NCI-H1436 (cell line): ENCODE measurements around the gene ADD1.
"Not testable (repeated sequence)": the region's sequence is repeated elsewhere in the genome, so short reads cannot be mapped to it uniquely, and the experiment has no call there.

Source experiments
- DNase-seq: peaks from one replicate; lab custom pipeline; 2025; lab: John Stamatoyannopoulos, UW

ADD1 gene

DNA sequence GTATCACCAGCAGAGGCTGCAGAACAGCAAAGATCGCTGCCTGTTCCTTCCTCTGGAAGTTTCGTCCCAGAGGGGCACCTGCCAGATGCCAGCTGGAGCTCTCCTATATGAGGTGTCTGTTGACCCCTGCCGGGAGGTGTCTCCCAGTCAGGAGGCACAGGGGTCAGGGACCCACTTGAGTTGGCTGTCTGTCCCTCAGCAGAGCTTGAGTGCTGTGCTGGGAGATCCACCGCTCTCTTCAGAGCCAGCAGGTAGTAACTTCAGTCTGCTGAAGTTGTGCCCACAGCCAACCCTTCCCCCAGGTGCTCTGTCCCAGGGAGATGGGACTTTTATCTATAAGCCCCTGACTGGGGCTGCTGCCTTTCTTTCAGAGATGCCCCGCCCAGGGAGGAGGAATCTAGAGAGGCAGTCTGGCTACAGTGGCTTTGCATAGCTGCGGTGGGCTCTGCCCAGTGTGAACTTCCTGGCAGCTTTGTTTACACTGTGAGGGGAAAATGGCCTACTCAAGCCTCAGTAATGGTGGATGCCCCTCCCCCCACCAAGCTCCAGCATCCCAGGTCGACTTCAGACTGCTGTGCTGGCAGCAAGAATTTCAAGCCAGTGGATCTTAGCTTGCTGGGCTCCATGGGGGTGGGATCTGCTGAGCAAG, 78.9 kb downstream of the ADD1 start:
- DNase-seq = not testable (repeated sequence)

DNA sequence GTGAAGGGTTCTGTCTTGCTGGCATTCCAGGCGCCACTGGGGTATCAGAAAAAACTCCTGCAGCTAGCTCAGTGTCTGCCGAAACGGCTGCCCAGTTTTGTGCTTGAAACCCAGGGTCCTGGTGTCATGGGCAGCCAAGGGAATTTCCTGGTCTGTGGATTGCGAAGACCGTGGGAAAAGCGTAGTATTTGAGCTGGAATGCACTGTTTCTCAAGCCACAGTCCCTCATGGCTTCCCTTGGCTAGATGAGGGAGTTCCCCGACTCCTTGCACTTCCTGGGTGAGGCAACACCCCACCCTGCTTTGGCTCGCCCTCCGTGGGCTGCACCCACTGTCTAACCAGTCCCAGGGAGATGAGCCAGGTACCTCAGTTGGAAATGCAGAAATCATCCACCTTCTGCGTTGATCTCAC, 79.5 kb downstream of the ADD1 start:
- no peak for DNase-seq

DNA sequence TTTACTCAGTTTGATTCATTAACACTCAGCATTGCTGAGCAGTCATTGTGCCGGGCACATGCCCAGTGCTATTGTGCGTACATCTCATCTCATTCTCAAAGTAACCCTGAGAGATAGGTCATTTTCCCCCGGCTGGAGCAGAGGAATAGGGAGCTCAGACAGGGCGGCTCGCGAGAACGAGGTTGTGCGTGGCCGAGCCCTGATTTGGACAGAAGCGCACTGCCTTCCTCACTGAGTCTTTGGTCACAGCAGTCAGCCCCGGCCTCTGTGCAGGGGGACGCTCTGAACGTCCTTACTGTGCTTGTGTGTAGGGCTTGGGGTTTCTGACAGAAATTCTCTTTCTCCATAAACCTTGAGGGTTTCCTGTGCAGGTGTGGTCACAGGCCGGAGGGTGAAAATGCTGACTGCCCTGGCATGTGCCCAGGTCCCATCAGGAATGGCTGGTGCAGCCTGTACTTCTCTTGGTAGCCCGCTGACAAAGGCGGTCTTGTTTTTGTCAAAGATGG, 80.1 kb downstream of the ADD1 start:
- no peak for DNase-seq

DNA sequence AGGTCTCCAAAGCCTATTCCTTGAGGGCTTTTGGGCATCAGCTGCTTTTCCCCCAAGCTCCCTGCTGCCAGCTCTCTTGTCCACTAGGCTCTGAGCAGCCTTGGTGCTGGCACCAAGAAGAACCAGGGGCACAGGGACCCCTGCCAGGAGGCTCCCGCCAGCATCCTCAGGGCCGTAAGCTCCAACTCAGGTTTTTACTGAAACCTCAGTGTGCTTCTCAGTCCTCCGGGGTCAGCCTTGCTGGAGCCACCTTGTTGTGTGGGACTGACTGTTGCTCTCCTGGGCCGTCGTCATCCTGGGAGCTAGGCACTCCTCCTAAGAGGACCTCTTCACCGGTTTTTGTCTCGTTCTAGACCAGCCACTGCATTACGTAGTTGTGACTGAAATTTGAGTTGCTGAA, 80.6 kb downstream of the ADD1 start:
- no peak for DNase-seq

DNA sequence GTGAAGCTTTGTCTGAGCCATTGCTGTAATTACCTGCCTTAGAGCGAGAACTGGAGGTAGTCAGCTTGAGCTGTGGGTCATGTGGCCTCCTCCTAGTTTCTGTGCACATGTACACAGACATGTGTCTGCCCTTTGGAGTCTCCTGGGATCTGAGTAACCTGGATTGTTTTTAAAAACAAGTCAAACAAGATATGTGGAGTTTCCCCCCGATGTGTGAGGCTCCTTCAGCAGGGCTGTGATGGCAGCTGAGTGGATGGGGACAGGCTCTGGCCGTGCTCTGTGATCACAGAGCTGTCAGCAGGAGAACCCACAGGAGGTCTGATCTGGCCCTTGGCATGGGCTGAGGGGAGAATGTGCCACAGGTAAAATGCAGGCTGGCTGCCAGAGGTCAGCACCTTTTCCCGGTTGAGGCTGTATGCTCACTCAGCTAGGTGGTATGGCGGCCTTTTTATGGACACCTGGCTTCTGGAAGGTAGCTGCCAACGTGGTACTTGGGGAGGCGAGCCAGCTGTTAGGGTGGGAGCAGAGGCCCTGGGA, 81.2 kb downstream of the ADD1 start:
- no peak for DNase-seq

DNA sequence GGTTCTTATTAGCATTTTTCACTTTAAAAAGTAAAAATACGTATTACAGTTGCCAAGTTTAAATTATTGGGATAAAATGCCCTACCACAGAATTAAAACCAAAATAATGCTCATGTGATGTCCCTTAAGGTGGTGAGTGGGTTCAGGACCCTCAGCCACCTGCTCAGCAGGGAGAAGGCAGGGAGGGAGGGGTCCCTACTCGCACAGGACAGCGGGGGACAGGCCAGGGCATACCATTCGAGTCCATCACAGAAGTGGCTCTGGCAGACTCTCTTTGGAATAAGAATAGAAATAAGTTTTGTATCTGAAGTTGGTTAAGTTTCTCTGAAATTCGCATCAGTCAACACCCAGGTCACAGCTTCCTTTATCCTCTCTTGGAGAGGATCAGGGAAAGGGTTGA, 81.9 kb downstream of the ADD1 start:
- no peak for DNase-seq

DNA sequence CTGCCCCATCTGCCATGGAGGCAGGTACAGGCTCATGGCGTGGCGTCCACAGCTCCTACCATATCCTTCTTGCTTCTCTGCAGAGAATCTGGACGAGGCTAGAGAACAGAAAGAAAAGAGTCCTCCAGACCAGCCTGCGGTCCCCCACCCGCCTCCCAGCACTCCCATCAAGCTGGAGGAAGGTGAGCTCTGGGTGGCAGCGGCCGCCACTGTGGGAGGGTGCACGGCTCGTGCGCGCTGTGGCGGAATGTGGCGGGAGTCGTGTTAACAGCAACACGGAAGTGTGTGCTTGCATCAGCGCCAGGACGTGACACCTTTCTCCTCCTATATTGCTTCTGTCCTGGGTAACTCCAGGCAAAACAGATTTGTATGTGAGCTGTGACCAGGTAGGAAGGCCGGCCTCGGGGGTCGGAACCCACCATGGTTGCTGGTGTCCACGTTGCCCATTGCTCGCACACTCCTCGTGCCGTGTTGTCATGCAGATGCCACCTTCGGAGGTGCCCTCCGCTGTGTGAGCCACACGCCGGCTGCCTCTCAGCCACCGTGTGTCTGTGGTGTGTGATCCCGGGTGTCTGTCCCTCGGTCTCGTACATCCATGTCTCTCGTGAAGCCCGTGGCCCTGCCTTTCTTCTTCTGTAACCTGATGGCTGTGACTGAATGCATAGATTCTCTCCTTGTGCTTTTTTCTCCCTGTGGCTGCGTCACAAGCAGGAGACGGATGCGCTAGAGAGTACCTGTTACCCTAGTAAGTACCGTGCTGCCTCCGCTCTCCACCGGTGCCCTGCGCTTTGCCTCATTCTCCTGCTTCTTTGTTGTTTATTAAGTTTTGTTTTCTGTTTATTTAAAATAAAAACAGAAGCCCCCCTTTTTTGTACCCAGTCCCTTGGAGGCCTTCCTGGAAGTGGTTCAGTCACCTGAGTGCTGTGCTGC, 82.6 kb downstream of the ADD1 start:
- no peak for DNase-seq

DNA sequence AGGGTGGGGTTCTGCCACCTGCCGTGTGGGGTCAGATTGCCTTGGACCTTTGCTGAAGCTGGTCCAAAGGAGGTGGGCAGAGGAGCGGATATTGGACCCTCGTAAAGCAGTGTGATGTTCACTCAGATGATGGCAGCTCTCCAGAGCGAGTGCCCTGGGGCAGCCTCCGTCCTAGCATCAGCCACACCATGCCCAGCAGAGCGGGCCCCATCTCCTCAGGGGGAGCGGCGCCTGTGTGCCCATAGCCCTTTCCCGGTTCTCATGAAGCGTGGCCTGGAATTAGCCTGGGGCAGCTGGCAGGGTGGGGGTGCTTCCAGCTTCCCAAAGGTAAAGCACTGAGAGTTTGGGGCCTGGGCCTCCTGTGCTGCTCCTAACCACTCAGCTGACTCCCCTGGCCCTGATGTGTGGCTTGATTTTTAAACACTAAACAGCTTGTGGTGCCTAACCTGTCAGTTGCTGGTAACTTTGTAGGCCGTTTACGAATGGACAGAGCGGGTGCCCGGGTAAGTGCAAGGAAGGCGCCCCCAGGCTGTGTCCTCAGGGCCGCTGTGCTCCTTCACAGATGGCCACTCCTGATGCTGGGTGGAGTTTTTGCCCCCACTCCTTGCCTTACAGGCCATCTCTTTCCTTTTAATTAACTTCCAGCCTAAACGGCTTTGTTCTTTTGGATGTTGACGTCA, 83.5 kb downstream of the ADD1 start:
- DNase-seq = no peak

DNA sequence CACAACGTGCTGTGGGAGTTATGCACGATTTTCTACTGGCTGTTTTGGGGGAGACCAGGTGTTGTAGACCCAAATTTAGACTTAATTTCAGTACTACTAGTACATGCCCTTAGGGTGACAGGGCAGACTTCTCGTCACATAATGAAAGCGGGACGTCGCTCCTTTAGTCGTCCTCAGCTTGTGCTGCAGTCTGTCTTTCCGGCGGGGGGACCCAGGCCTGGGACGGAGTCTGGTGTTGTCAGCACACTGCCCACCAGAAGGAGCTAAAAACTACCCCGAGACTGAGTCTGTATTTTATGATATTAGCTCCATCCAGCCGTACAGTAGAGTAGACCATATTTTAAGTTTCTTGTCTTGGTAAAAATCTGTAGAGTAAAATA, 84.0 kb downstream of the ADD1 start:
- no peak for DNase-seq

DNA sequence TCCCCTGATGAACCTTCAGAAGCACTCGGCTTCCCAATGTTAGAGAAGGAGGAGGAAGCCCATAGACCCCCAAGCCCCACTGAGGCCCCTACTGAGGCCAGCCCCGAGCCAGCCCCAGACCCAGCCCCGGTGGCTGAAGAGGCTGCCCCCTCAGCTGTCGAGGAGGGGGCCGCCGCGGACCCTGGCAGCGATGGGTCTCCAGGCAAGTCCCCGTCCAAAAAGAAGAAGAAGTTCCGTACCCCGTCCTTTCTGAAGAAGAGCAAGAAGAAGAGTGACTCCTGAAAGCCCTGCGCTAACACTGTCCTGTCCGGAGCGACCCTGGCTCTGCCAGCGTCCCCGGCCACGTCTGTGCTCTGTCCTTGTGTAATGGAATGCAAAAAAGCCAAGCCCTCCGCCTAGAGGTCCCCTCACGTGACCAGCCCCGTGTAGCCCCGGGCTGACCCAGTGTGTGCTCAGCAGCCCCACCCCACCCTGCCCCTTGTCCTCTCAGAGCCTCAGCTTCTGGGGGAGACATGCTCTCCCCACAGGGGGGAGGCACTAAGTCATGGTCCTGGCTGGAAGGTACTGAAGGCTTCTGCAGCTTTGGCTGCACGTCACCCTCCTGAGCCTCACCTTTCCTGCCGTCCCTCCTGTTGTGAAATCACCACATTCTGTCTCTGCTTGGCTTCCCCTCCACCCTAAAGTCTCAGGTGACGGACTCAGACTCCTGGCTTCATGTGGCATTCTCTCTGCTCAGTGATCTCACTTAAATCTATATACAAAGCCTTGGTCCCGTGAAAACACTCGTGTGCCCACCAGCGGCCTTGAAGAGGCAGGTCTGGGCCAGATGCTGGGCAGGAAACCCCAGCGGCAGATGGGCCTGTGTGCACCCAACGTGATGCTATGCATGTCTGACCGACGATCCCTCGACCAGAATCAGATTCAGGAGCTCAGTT, 84.9 kb downstream of the ADD1 start:
- no peak for DNase-seq

DNA sequence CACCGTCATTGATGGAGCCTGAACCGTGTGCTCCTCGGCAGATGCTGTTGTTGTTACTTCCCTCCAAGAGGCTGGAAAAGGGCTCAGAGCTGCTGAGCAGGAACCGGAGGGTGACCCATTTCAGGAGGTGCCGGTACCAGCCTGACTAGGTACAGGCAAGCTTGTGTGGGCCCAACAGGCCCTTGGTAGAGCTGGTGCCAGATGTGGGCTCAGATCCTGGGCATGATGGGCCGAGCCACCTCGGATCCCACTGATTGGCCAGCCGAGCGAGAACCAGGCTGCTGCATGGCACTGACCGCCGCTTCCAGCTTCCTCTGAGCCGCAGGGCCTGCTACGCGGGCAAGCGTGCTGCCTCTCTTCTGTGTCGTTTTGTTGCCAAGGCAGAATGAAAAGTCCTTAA, 85.8 kb downstream of the ADD1 start:
- DNase-seq = no peak

DNA sequence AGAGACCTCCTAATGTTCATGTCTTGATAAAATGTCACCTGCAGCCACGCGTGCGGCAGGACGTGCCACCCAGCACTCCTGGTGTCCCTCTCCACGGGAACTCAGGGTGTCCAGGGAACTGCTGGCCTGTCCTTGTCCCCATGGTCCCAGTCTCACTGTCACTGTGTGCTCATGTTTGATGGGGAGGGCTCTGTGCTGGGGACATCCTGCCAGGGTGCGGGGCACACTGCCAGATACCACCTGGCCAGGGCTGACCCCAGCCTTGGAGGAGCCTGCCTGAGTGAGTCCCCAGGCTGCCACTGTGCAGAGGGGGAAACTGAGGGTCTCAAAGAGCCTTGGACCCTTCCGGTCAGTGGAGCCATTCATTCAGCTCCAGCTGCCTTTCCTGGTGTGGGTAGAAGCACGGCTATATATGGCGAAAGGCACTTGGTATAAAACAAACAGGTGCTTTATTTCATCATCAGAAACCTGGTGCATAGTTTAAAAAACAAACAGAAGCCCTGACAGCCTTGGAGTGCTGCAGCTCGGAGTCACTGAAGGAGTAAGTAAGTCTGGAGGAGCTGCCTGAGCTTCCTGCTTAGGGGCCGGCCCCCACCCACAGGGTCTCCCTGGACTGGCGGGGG, 86.6 kb downstream of the ADD1 start:
- DNase-seq = no peak

DNA sequence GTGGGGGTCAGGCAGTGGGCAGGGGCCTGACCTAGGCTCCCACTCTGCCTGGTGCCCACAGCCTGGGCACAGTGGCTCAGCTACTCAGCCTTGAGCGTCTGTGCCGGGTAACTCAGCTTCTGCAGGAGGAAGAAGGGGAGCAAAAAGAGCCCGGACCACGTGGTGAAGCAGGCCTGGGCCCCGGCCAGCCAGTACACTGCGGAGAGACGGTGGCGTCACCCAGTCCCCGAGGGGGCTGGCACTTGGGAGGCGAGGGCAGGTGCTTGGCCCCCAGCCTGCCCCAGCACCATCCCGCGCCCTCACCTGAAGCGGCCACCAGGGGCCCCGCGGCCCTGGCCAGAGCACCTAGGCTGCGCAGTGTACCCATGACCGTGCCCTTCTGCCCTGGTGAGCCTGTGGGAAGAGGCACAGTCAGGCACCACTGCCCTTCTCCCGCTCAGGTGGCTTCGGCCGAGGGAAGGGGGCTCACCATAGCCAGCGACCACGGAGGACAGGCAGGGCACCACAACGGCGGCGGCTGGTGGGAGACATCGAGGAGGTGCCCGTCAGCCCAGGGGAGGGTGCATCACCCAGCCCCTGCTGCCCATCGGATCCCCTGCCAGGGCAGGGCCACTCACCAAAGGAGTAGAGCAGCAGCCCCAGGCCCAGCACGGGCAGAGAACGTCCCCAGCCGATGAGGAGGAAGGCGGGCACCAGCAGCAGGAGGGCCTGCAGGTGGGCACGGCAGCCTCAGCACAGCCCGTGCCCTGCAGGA, 87.3 kb downstream of the ADD1 start:
- no peak for DNase-seq

DNA sequence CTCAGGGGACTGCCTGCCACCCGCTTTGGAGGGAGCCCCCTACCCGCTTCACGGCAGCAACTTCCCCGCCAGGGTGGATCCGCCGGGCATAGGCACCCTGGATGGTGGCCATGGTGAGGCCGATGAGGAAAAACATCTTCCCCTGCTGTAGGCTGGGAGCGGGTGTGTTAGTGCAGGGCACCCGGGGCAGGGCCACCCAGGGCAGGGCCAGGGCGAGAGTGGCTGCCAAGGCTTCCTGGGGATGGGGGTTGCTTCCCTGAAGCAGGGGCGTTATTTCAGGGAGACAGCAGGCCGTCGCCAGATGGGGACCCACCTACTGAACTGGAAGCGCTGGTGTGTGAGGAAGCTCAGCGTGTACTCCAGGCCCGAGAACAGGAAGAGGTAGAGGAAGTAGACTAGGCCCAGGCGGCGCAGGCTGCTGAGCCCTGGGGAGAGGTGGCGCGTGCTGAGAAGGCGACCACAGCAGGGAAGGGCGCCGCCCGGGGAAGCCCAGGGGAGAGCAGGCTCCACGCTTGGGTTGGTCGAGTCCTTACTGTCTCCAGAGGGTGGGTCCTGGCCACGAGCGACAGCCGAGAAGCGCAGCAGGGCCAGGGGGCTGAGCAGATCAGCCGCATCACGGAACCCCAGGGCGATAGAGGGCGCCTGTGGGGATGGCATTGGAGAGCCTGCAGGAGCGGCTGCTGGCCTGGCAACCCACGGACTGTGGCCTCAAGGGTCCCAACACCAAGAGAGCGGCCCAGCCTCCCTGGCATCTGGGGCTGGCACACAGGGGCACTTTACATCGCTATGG, 88.1 kb downstream of the ADD1 start:
- DNase-seq = no peak

DNA sequence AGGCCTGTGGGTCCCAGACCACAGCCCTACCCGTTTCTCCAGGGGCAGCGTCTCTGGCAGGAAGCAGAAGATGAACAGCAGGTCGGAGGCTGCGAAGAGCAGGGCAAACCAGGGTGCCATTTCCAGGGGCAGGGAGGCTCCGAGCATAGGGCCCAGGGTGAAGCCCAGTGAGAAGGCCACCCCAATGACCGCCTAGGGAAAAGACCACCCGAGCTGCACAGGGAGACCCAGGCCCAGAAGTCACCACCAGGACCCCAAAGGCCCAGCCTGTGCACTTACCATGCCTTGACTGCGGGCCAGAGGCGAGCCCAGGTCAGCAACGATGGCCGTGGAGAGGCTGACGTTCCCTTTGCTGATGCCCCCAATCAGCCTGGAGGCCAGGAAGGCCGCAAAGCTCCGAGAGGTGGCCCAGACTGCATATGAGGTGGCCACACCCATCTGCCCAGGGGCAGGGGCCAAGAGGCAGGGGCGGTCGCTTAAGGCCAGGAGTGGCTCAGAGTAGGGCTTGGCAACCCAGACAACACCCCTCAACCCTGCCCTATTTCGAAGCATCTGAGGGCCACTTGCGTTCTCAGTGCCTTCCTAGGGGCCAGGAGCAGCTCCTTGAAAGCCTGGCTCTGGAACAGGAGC, 88.8 kb downstream of the ADD1 start:
- DNase-seq = no peak

DNA sequence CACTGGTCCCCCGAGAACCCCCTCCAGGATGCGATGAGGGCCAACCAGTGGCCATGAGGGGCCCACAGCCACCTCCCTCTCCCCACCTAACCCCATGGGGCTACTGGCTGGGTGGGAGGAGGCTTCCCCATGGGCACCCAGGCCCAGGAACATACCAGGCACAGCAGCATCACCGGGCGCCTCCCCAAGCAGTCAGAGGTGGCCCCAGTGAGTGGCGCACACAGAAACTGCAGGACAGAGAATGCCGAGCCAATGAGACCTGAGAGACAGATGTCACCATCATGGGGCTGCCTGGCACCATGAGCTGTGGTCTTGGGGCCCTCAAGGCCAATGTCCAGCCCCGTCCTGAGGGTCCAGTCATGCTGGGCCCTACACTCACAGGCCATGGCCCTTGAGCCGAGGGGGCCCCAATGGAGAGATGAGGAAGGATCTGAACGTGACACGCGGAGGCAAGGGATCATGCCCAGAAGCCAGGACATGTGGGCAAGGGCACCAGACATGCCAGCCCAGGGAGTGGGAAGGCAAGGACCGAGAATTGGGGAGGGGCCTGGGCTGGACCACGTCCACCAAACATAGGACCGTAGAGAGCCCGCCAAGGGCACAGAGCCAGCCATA, 89.4 kb downstream of the ADD1 start:
- DNase-seq = no peak

DNA sequence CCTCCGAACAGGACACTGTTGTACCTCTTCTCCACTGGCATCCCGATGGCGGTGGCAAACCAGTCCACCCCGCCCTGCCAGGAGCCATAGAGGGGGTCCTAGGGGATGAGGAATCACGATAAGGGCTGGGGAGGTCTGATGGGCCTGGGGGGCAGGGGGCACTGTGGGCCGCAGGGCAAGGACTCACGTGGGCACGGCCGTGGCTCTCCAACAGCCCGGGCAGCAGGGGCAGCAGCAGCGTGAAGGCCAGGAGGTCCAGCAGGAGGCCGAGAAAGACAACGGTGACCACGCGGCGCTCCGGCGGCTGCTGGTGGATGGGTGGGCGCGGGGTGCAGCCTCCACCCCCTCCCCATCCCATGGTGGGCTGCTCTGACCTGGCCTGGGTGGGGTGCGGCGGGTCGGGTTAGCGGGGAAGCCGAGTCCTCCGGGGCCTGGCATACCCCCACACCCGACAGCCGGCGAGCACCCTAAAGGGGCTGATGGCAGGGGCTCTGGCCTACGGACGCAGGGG, 90.0 kb downstream of the ADD1 start:
- DNase-seq = no peak
